ENCODE measurements around the gene MICAL2. TPM values are rescaled to one million over a fixed set of nuclear protein-coding genes. Genes with fewer than 3 reads are reported as not detected.

MICAL2 gene
- total and polyA plus RNA-seq, 2 donors (not counting 3 experiments of a cell fraction or from before 2014, with no cell fraction given): 67.6 to 200 TPM

DNA sequence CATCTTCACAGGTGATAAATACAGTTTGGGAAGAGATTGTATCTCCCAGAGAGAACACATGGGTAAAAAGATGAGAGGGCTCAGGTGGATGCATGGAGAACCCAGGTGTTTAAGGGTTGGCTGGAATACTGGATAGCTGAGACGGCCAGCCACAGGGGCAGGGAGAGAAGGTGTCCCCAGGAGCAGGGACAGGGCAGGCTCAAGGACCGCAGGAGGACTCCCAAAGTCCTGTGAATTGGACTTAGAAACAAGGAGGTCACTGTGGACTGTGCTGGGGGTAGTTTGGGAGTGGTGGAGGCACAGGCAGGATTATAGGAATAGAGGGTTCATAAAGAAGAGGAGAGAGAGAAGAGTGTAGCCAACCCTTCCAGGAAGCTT lies 163.2 kb downstream of the MICAL2 start:
- DNase-seq (ENCODE audit: low read depth, low spot score): no peak
- TF ChIP-seq POLR2A (IDR thresholded peaks at IDR 0.05; ENCODE audit: low read depth, low read length): no peak
- no peak for TF ChIP-seq MYC (IDR thresholded peaks at IDR 0.05; ENCODE audit: low read depth, low read length)
- no peak for TF ChIP-seq CTCF (IDR thresholded peaks at IDR 0.05; ENCODE audit: extremely low read depth in 1 of 2, insufficient read depth in 1 of 2, low read depth in 1 of 2, low read length in 2 of 2)
- TF ChIP-seq, protein P1, sequence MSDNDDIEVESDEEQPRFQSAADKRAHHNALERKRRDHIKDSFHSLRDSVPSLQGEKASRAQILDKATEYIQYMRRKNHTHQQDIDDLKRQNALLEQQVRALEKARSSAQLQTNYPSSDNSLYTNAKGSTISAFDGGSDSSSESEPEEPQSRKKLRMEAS (IDR thresholded peaks at IDR 0.05; ENCODE audit: insufficient read depth, insufficient read length): no peak
- TF ChIP-seq FOS (IDR thresholded peaks at IDR 0.05; ENCODE audit: borderline replicate concordance, insufficient read depth, low read length): no peak
- TF ChIP-seq JUN (IDR thresholded peaks at IDR 0.05; ENCODE audit: borderline replicate concordance, insufficient read depth, insufficient read length, low read depth): no peak
- TF ChIP-seq POLR2AphosphoS5 (IDR thresholded peaks at IDR 0.05; ENCODE audit: insufficient read depth, low read depth, low read length): no peak
- TF ChIP-seq EZH2 (IDR thresholded peaks at IDR 0.05; ENCODE audit: borderline replicate concordance, low read depth, low read length, severe bottlenecking): no peak
- TF ChIP-seq GATA2 (IDR thresholded peaks at IDR 0.05; ENCODE audit: insufficient read depth, insufficient read length, low read depth, low read length): no peak
- no peak for FAIRE-seq
- no peak overlapping the region for H3K27ac ChIP-seq (ENCODE audit: insufficient read depth, low read depth, low read length)
- H3K27me3 ChIP-seq (ENCODE audit: control insufficient read depth in 2 of 2, insufficient read depth in 2 of 2, low read length in 2 of 2): no peaks in the 10 kb centered on the region
- H3K9ac ChIP-seq (replicated peaks; ENCODE audit: extremely low read depth, insufficient read depth, low read length): no peak overlapping the region
- no peak overlapping the region for H2AFZ ChIP-seq (ENCODE audit: low read depth, low read length)
- no peaks in the 10 kb centered on the region for H3K9me1 ChIP-seq (replicated peaks; ENCODE audit: control insufficient read depth, extremely low read depth, insufficient read depth, low read length)
- no peaks in the 10 kb centered on the region for H3K79me2 ChIP-seq (ENCODE audit: control insufficient read depth, insufficient read depth, low read length)
- BruUV-seq (replicated peaks): no TSS peak
- H3K9me3 ChIP-seq (replicated peaks; ENCODE audit: control insufficient read depth, insufficient read depth, low read length): no peaks in the 10 kb centered on the region
- intact Hi-C loops (cut with micrococcal nuclease): no loop called here
- H4K20me1 ChIP-seq (replicated peaks; ENCODE audit: control insufficient read depth, extremely low read depth, insufficient read depth, low read length): no peaks in the 10 kb centered on the region
- dilution Hi-C loops (cut with MboI; ENCODE audit: extremely low pct_ligation_motif_present, low sequenced_read_pairs): no loop called here
- no peak overlapping the region for H3K4me2 ChIP-seq (ENCODE audit: insufficient read depth, low read length)
- H3K36me3 ChIP-seq (ENCODE audit: control insufficient read depth in 2 of 2, extremely low read depth in 1 of 2, insufficient read depth in 2 of 2, low read length in 2 of 2): no peaks in the 10 kb centered on the region
- H3K4me3 ChIP-seq (replicated peaks in 1 of 3; ENCODE audit: insufficient read depth in 1 of 3, low read depth in 1 of 3, low read length in 3 of 3): no peak overlapping the region
- ChIA-PET POLR2A (no interaction called here), CTCF (no interaction called here)
- H3K4me1 ChIP-seq (ENCODE audit: control insufficient read depth, extremely low read depth, insufficient read depth, low read length): peaks cover 21% of the 10 kb centered on the region

All from endothelial cell of umbilical vein (primary cell).